LNCaP clone FGC (cell line): ENCODE results near the gene CTRL.

ENCODE experiments used
- DNase-seq: peaks from one replicate; pipeline ENCODE4 v3.0.0-alpha.2; 2011; ENCODE audit warnings: low read depth
- H3K4me3 ChIP-seq: 2 replicates; pipeline ENCODE4 v1.5.1; 2011; ENCODE audit warnings: mild to moderate bottlenecking, low read depth, low read length, control low read depth
- CTCF ChIP-seq: IDR thresholded peaks from 2 replicates; pipeline ENCODE4 v1.5.1; 2012; ENCODE audit warnings: mild to moderate bottlenecking; ENCODE audit not compliant: control insufficient read depth, insufficient read depth; ENCODE audit errors: extremely low read depth

CTRL gene

GRCh38 chr16:67949645-67950044 lies 18.0 kb upstream of the CTRL start:
- no peak for DNase-seq
- no peak overlapping the region for H3K4me3 ChIP-seq
- TF ChIP-seq CTCF, result no peak

- H3K4me3 ChIP-seq, result no peak overlapping the region
- TF ChIP-seq CTCF, result no peak
- no peak for DNase-seq
Observed at GRCh38 chr16:67948015-67948414, 16.4 kb upstream of the CTRL start.

GRCh38 chr16:67946966-67947558 lies 15.4 kb upstream of the CTRL start:
- H3K4me3 ChIP-seq, result no peak overlapping the region
- no peak for TF ChIP-seq CTCF
- DNase-seq, result no peak

GRCh38 chr16:67946128-67946569 lies 14.5 kb upstream of the CTRL start:
- DNase-seq, result no peak
- H3K4me3 ChIP-seq, result no peak overlapping the region
- TF ChIP-seq CTCF, result no peak

GRCh38 chr16:67945392-67945933 lies 13.8 kb upstream of the CTRL start:
- TF ChIP-seq CTCF, result no peak
- H3K4me3 ChIP-seq, result no peak overlapping the region
- DNase-seq, result no peak

GRCh38 chr16:67944690-67945391 lies 13.2 kb upstream of the CTRL start:
- no peak for TF ChIP-seq CTCF

More at GRCh38 chr16:67944690-67945391, 13.2 kb upstream of the CTRL start:
- no peak for DNase-seq
- H3K4me3 ChIP-seq, result no peak overlapping the region
